GM10266 (cell line): Measurements from ENCODE around the gene CEACAM7.
A peak's percentile ranks its signal among the peaks of the same experiment; 100 is the strongest.

Experiments
- DNase-seq: peaks from one replicate; pipeline ENCODE4 v3.0.0; 2012; ENCODE audit errors: extremely low spot score
- TF ChIP-seq, protein P1 (sequence below): IDR thresholded peaks from 2 replicates; pipeline ENCODE4 v1.5.1; 2012; ENCODE audit warnings: mild to moderate bottlenecking, low read depth; ENCODE audit not compliant: control insufficient read depth, insufficient read depth; ENCODE audit errors: missing control alignments

The CEACAM7 gene

DNA sequence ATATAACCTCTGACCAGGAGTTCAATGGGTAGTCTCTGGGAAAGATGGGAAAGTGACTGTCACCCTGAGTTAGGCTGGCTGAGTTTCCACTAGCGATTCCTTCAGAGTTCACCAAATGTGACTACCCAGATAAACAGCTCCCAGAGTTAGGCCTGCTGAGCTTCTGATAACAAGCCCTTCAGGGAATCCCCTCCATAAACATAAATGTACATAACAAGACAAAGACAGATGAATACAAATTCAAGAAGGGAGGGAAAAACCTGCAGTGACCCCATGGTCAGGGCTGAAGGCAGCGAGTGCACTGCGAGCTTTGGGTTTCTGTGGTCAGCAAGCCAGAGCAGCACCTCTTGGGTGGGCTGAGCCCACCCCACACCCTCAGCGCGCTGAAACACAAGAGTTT lies 35.8 kb downstream of the CEACAM7 start:
- TF ChIP-seq, protein P1, sequence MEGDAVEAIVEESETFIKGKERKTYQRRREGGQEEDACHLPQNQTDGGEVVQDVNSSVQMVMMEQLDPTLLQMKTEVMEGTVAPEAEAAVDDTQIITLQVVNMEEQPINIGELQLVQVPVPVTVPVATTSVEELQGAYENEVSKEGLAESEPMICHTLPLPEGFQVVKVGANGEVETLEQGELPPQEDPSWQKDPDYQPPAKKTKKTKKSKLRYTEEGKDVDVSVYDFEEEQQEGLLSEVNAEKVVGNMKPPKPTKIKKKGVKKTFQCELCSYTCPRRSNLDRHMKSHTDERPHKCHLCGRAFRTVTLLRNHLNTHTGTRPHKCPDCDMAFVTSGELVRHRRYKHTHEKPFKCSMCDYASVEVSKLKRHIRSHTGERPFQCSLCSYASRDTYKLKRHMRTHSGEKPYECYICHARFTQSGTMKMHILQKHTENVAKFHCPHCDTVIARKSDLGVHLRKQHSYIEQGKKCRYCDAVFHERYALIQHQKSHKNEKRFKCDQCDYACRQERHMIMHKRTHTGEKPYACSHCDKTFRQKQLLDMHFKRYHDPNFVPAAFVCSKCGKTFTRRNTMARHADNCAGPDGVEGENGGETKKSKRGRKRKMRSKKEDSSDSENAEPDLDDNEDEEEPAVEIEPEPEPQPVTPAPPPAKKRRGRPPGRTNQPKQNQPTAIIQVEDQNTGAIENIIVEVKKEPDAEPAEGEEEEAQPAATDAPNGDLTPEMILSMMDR, result no peak
- DNase-seq, result no peak

DNA sequence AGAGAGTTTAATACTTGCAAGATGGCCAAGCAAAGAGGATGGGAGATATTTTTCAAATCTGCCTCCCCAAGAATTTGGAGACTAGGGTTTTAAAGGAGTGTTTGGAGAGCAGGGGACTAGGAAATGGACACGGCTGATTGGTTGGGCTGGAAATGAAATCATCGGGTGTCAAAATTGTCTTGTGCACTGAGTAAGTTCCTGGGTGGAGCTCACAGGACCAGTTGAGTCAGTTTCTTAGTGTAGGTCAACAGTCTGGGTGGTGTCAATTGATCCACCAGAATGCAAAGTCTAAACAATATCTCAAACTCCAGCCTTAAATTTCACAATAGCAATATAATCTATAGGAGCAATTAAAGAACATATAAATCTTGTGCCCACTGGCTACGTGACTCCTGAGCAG lies 38.2 kb downstream of the CEACAM7 start:
- DNase-seq, result no peak
- TF ChIP-seq, protein P1, result no peak

DNA sequence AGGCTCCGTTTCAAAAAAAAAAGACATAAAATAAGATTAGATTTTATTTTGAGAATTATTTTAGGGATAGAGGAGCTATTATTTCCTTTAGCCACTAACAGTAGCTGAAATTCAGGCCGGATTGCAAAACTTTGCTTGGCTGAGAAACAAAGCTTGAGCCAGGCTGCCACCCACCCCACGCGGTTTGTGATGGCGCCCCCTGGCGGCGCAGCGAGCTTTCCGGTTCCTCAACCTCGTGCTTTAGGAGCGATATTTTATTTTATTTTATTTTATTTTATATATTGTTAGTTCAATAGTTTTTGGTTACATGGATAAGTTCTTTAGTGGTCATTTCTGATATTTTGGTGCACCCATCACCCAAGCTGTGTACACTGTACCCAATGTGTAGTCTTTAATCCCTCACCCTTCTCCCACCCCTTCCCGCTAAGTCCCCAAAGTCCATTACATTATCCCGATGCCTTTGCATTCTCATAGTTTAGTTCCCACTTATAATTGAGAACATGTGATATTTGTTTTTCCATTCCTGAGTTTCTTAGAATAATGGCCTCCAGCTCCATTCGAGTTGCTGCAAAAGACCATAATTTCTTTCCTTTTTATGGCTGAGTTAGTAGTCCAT lies 41.4 kb downstream of the CEACAM7 start:
- TF ChIP-seq, protein P1, result peak; percentile 39
- no peak for DNase-seq

DNA sequence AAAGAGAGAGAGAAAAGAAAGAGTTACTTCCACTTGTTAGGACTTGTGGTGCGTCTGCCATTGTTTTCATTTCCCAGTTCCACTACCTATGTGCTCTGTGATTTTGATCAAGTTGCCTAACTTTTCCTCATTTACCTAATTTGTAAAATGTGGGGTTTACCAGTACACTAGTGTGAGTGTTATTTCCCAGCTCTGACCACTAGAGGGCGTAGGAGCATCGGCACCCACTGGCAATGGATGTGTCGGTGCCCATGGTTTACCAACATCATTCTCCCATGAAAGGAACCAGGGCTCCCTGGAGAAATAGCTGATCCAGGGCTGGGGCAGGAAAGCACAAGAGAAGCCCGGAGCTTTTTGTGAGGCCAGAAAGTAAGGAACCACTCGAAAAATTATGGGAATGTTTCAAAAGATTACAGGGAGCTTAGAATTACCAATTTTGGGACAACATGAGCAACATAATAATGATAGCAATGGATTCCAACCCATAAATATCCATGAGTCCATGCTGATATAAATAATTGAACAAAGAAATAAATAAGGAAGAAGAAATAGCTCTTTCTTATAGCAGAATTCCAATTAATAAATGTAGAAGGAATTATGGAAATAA lies 46.1 kb downstream of the CEACAM7 start:
- TF ChIP-seq, protein P1, result peak; percentile 86
- DNase-seq, result peak; percentile 83

DNA sequence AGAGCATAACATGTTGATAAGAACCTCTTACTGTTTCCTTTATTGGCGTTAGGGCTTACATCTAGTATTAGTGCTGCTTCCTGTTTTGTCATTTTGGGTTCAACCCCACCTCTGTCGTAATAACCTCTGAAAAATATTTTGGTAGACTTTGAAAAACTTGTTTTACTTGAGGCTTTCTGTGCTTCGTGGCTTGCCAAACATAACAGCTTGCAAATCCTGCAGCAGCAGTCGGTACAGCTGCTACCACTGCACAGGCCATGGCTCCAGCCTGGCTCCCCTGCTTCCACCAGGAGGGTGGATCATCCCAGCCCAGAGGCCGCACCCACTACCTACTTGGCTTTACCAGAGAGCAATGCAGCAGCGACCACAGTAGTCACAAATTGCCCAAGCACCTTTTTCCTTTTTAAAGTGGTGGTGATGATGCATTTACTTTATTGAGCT lies 49.4 kb downstream of the CEACAM7 start:
- TF ChIP-seq, protein P1, result no peak
- no peak for DNase-seq

DNA sequence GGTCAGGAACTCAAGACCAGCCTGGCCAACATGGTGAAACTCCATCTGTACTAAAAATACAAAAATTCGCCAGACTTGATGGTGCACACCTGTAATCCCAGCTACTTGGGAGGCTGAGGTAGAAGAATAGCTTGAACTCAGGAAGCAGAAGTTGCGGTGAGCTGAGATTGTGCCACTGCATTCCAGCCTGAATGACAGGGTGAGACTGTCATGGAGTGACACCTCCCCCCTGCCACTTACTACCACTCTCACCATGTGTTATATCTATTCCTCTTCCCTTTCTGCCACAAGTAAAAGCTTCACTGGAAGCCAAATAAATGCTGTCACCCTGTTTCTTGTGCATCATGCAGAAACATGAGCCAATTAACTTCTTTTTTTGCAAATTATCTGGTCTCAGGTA lies 50.6 kb downstream of the CEACAM7 start:
- TF ChIP-seq, protein P1, result no peak
- no peak for DNase-seq

DNA sequence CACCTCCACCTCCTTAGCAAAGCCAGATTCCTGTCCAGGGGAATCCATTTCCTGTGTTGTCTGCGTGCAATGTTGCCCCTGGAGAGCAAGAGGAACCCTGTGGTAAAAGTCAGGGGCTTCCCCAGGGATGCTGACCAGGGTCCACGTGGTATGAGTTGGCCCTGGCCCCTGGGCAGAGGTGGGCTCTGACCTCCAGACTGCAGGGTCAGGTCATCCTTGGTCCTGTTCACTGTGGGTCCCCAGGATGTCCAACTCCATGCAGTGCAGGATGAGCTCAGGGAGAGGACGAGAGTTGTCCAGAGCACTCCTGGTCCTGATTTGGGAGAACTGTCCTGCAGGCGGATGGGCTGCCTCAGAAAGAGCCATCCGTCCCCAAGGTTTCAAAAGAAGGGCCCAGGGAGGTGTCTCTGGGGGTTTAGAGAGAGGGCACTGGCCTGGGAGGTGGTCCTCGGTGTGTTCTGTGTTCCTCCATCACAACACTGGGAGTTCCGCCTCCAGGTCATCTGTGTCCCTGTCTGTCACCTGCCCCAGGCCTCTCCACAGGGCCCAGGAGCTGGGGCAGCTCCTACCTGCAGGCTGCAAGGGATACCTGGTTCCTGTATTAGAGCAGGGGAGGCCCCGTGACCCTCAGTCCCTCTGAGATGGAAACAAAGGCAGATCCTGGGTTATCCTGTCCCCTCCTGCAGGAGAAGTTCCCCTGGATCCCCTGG lies 59.9 kb downstream of the CEACAM7 start:
- no peak for DNase-seq
- TF ChIP-seq, protein P1, result no peak
